Neural progenitor cell (in vitro differentiated cells): ENCODE results near the gene SORBS2. TPM values are rescaled to one million over a fixed set of nuclear protein-coding genes. Genes with fewer than 3 reads are reported as not detected.

ENCODE experiments used
- DNase-seq: peaks from one replicate; pipeline ENCODE4 v3.0.0-alpha.2; 2016; ENCODE audit warnings: low spot score
- H2AFZ ChIP-seq: fragments of 200-600 bp; sonication (generic); replicated peaks from 2 replicates; pipeline ENCODE4 v1.6.1; 2016; ENCODE audit warnings: antibody characterized with exemption
- H3F3A ChIP-seq: fragments of 200-600 bp; sonication (generic); 2 replicates; pipeline ENCODE4 v1.6.1; 2016; ENCODE audit warnings: antibody characterized with exemption, low read depth
- H3K27ac ChIP-seq: fragments of 200-600 bp; sonication (generic); 2 replicates; pipeline ENCODE4 v1.5.1; 2016; ENCODE audit warnings: mild to moderate bottlenecking
- H3K27me3 ChIP-seq: fragments of 200-600 bp; sonication (generic); 2 replicates; pipeline ENCODE4 v1.6.1; 2016; ENCODE audit warnings: mild to moderate bottlenecking, moderate library complexity
- H3K36me3 ChIP-seq: fragments of 200-600 bp; sonication (generic); 2 replicates; pipeline ENCODE4 v1.5.1; 2016
- H3K4me1 ChIP-seq: fragments of 200-600 bp; sonication (generic); 2 replicates; pipeline ENCODE4 v1.6.1; 2016; ENCODE audit warnings: mixed run types
- H3K4me2 ChIP-seq: fragments of 200-600 bp; sonication (generic); 2 replicates; pipeline ENCODE4 v1.6.1; 2016
- H3K4me3 ChIP-seq: fragments of 200-600 bp; sonication (generic); 2 replicates; pipeline ENCODE4 v1.5.1; 2016
- H3K79me2 ChIP-seq: fragments of 200-600 bp; sonication (generic); 2 replicates; pipeline ENCODE4 v1.6.1; 2016; ENCODE audit warnings: low read depth
- H3K9ac ChIP-seq: fragments of 200-600 bp; sonication (generic); 2 replicates; pipeline ENCODE4 v1.6.1; 2016
- H3K9me3 ChIP-seq: fragments of 200-600 bp; sonication (generic); 2 replicates; pipeline ENCODE4 v1.5.1; 2016; ENCODE audit warnings: low read depth
- H4K20me1 ChIP-seq: fragments of 200-600 bp; sonication (generic); 2 replicates; pipeline ENCODE4 v1.6.1; 2016; ENCODE audit warnings: low read depth
- H3K27ac Mint-ChIP-seq: 3 replicates; pipeline ENCODE4 v1.8.0; 2021; ENCODE audit warnings: mixed read lengths
- H3K27me3 Mint-ChIP-seq: 2 replicates; pipeline ENCODE4 v1.8.0; 2022; ENCODE audit warnings: low read depth, mild to moderate bottlenecking, inconsistent platforms, moderate library complexity, mixed read lengths; ENCODE audit not compliant: insufficient read depth
- H3K36me3 Mint-ChIP-seq: 3 replicates; pipeline ENCODE4 v1.8.0; 2021; ENCODE audit warnings: mixed read lengths
- H3K4me1 Mint-ChIP-seq: 3 replicates; pipeline ENCODE4 v1.8.0; 2021; ENCODE audit warnings: mixed read lengths
- H3K4me3 Mint-ChIP-seq: 3 replicates; pipeline ENCODE4 v1.8.0; 2021; ENCODE audit warnings: mild to moderate bottlenecking, moderate library complexity, mixed read lengths
- H3K9me3 Mint-ChIP-seq: 3 replicates; pipeline ENCODE4 v1.8.0; 2020; ENCODE audit warnings: mixed read lengths
- EZH2 ChIP-seq: fragments of 200-600 bp; sonication (generic); IDR thresholded peaks from 2 replicates; pipeline ENCODE4 v1.6.1; 2017; ENCODE audit warnings: antibody characterized with exemption, mild to moderate bottlenecking, moderate library complexity
- EZH2phosphoT487 ChIP-seq: fragments of 200-600 bp; sonication (generic); IDR thresholded peaks from 2 replicates; pipeline ENCODE4 v1.6.1; 2017; ENCODE audit warnings: antibody characterized with exemption
- total RNA-seq: library from RNA; depleted of rRNA; stranded (reverse); fragments of >200 nt; gene quantifications from 2 replicates; pipeline ENCODE4 v1.2.3, GENCODE V29; 2015; ENCODE audit warnings: low replicate concordance
- TF ChIP-seq, protein P1 (sequence below): fragments of 200-600 bp; sonication (generic); IDR thresholded peaks from 2 replicates; pipeline ENCODE4 v1.5.1; 2017; ENCODE audit warnings: antibody characterized with exemption, mild to moderate bottlenecking

Gene SORBS2
- total RNA-seq, 1 donor from 2014 or later: 15.7 TPM

DNA sequence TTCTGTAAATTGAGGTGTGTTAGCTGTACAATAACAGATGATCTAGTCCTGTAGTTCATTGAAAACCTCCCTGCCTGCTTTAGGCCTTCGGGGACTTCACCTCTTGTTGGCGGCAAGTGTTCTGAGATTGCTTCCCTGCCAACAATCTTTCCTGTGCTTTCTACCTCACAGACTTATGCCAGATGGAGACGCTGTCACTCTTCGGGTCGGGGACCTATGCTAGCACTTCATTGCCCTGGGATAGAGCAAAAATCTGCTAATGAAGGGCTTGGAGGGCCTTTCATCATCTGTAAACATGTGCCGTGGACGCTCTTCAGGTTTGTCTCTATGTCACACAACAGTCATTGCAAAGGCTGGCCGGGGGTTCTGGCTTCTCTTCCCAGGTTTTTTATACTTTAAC, 272.0 kb downstream of the SORBS2 start:
- no peak overlapping the region for H3K27ac Mint-ChIP-seq
- no peak for DNase-seq

DNA sequence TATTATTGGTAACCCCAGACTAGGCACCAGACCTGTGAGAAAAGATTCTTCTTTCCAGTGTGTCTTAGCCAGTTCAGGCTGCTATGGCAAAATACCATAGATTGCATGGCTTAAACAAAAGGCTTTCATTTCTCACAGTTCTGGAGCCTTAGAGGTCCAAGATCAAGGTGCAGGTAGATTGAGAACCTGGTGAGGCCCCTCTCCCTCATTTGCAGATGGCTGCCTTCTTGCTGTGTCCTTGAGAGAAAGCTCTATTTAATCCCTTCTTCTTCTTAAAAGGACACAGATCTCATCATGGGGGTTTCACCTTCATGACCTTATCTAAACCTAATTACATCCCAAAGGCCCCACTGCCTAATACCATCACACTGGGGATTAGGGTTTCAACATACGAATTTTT, 273.2 kb downstream of the SORBS2 start:
- Histone ChIP-seq H3K4me3 (no peak overlapping the region), H3K27me3 (peaks cover 30% of the 10 kb centered on the region), H3K4me2 (no peak overlapping the region), H3K27ac (no peak overlapping the region), H3K79me2 (no peaks in the 10 kb centered on the region), H3K4me1 (peaks cover 6% of the 10 kb centered on the region), H2AFZ (no peak overlapping the region), H4K20me1 (no peaks in the 10 kb centered on the region), H3F3A (peaks cover 23% of the 10 kb centered on the region), H3K9ac (no peak overlapping the region), H3K36me3 (no peaks in the 10 kb centered on the region), H3K9me3 (no peaks in the 10 kb centered on the region)
- H3K36me3 Mint-ChIP-seq: no peaks in the 10 kb centered on the region
- no peak overlapping the region for H3K27ac Mint-ChIP-seq
- peaks cover 12% of the 10 kb centered on the region for H3K27me3 Mint-ChIP-seq
- TF ChIP-seq EZH2: no peak
- no peak for TF ChIP-seq EZH2phosphoT487
- TF ChIP-seq, protein P1, sequence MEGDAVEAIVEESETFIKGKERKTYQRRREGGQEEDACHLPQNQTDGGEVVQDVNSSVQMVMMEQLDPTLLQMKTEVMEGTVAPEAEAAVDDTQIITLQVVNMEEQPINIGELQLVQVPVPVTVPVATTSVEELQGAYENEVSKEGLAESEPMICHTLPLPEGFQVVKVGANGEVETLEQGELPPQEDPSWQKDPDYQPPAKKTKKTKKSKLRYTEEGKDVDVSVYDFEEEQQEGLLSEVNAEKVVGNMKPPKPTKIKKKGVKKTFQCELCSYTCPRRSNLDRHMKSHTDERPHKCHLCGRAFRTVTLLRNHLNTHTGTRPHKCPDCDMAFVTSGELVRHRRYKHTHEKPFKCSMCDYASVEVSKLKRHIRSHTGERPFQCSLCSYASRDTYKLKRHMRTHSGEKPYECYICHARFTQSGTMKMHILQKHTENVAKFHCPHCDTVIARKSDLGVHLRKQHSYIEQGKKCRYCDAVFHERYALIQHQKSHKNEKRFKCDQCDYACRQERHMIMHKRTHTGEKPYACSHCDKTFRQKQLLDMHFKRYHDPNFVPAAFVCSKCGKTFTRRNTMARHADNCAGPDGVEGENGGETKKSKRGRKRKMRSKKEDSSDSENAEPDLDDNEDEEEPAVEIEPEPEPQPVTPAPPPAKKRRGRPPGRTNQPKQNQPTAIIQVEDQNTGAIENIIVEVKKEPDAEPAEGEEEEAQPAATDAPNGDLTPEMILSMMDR: no peak
- H3K4me3 Mint-ChIP-seq: no peak overlapping the region
- H3K4me1 Mint-ChIP-seq: peaks cover 31% of the 10 kb centered on the region
- no peak for DNase-seq
- no peaks in the 10 kb centered on the region for H3K9me3 Mint-ChIP-seq

More for the DNA sequence above, 272.0 kb downstream of the SORBS2 start:
- no peaks in the 10 kb centered on the region for H3K9me3 ChIP-seq
- Mint-ChIP-seq H3K36me3 (no peaks in the 10 kb centered on the region), H3K9me3 (no peaks in the 10 kb centered on the region), H3K4me1 (peaks cover 28% of the 10 kb centered on the region), H3K4me3 (no peak overlapping the region), H3K27me3 (peaks cover 6% of the 10 kb centered on the region)
- no peak overlapping the region for H3K27ac ChIP-seq
- peaks cover 13% of the 10 kb centered on the region for H3F3A ChIP-seq
- H3K4me2 ChIP-seq: no peak overlapping the region
- no peak overlapping the region for H3K9ac ChIP-seq
- TF ChIP-seq, protein P1: no peak
- TF ChIP-seq EZH2phosphoT487 (no peak), EZH2 (no peak)
- H3K4me1 ChIP-seq: peaks cover 6% of the 10 kb centered on the region
- no peak overlapping the region for H2AFZ ChIP-seq
- H3K79me2 ChIP-seq: no peaks in the 10 kb centered on the region
- H3K36me3 ChIP-seq: no peaks in the 10 kb centered on the region
- H3K27me3 ChIP-seq: peaks cover 18% of the 10 kb centered on the region
- H3K4me3 ChIP-seq: no peak overlapping the region
- H4K20me1 ChIP-seq: no peaks in the 10 kb centered on the region

DNA sequence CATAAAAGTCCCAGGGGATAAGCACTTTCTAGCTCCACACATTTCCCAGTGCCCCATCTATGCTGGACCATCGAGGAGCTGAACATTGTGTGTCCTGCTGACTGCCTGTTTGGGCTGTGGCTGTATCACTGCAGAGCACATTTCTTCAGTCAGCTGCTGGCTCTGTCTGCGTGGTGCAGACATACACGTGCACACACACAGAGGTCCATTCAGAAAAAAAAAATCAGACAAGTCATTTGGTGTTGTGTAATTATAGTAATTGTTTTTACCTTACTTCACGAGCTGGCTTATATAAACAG, 275.6 kb downstream of the SORBS2 start:
- Mint-ChIP-seq H3K27ac (no peak overlapping the region), H3K4me3 (no peak overlapping the region)
- no peak overlapping the region for H2AFZ ChIP-seq

More for the DNA sequence above, 275.6 kb downstream of the SORBS2 start:
- H3K27me3 ChIP-seq: peaks cover 37% of the 10 kb centered on the region
- peaks cover 23% of the 10 kb centered on the region for H3F3A ChIP-seq
- no peaks in the 10 kb centered on the region for H3K36me3 ChIP-seq
- H3K27ac ChIP-seq: no peak overlapping the region
- H3K9me3 Mint-ChIP-seq: no peaks in the 10 kb centered on the region
- H3K27me3 Mint-ChIP-seq: peaks cover 12% of the 10 kb centered on the region
- no peak overlapping the region for H3K4me2 ChIP-seq
- no peak overlapping the region for H3K4me3 ChIP-seq
- peaks cover 6% of the 10 kb centered on the region for H3K4me1 ChIP-seq
- TF ChIP-seq, protein P1: no peak
- TF ChIP-seq EZH2: no peak
- no peaks in the 10 kb centered on the region for H3K79me2 ChIP-seq
- H3K9ac ChIP-seq: no peak overlapping the region
- no peaks in the 10 kb centered on the region for H4K20me1 ChIP-seq
- no peaks in the 10 kb centered on the region for H3K9me3 ChIP-seq
- no peak for DNase-seq
- peaks cover 17% of the 10 kb centered on the region for H3K4me1 Mint-ChIP-seq
- H3K36me3 Mint-ChIP-seq: no peaks in the 10 kb centered on the region
